Naive thymus-derived CD8-positive, alpha-beta T cell (primary cell): ENCODE measurements around the gene CAGE1. TPM values are rescaled to one million over a fixed set of nuclear protein-coding genes. Genes with fewer than 3 reads are reported as not detected.
"Not testable (repeated sequence)": the region's sequence is repeated elsewhere in the genome, so short reads cannot be mapped to it uniquely, and the experiment has no call there.

Experiments used
- ATAC-seq, 2 donors: fragments of 150-1000 bp; cut with Tn5 transposase in 1 of 2; sonication (Bioruptor Pico), chemical (Tn5 transposase) in 1 of 2; 1 replicate in 1 of 2; 2 replicates in 1 of 2; pipeline ENCODE4 v1.10.0; 2021; ENCODE audit warnings: mild to moderate bottlenecking in 2 of 2, moderate library complexity in 2 of 2
- POLR2A ChIA-PET: fragments of 350-600 bp; sonication (Branson Sonifier 250); formaldehyde crosslinking; loops from one replicate; lab custom pipeline; 2021; ENCODE audit warnings: antibody characterized with exemption; lab: Charles Lee
- DNase-seq, 10 donors: peaks; one replicate each; pipeline versions ENCODE4 v3.0.0 to v3.0.0-alpha.2; 2020 to 2022
- H3K27ac Mint-ChIP-seq, 10 donors: one replicate each; pipeline ENCODE4 v1.8.0; 2020 to 2022; ENCODE audit warnings: mild to moderate bottlenecking in 10 of 10, mixed read lengths in 10 of 10, moderate library complexity in 4 of 10, inconsistent platforms in 1 of 10
- H3K27me3 Mint-ChIP-seq, 5 donors: one replicate each; pipeline ENCODE4 v1.8.0; 2021 to 2022; ENCODE audit warnings: mixed read lengths in 5 of 5
- H3K36me3 Mint-ChIP-seq, 3 donors: one replicate each; pipeline ENCODE4 v1.8.0; 2020 to 2022; ENCODE audit warnings: mixed read lengths in 3 of 3, mild to moderate bottlenecking in 2 of 3, inconsistent platforms in 1 of 3
- H3K4me1 Mint-ChIP-seq, 4 donors: one replicate each; pipeline ENCODE4 v1.8.0; 2021 to 2022; ENCODE audit warnings: mixed read lengths in 4 of 4
- H3K4me3 Mint-ChIP-seq, 10 donors: one replicate each; pipeline ENCODE4 v1.8.0; 2020 to 2022; ENCODE audit warnings: mild to moderate bottlenecking in 10 of 10, mixed read lengths in 10 of 10, moderate library complexity in 6 of 10, inconsistent platforms in 1 of 10
- H3K9me3 Mint-ChIP-seq, 9 donors: one replicate each; pipeline ENCODE4 v1.8.0; 2020 to 2022; ENCODE audit warnings: mixed read lengths in 9 of 9, mild to moderate bottlenecking in 3 of 9, inconsistent platforms in 1 of 9, moderate library complexity in 1 of 9
- polyA plus RNA-seq, 3 donors: library from polyadenylated mRNA; unstranded; fragments of 300-500 nt; fragmentation: Illumina TruSeq; gene quantifications; one replicate each; pipeline ENCODE4 v1.2.3, GENCODE V29; 2021
- total RNA-seq, 8 experiments: library from RNA in 2 of 8; stranded (reverse) in 2 of 8; gene quantifications; one replicate each; pipeline ENCODE4 v1.2.3 and lab custom pipeline; 2021 to 2026

The CAGE1 gene
- total and polyA plus RNA-seq, 5 experiments from 2014 or later = 0.16 to 0.63 TPM; not detected in 3

DNA sequence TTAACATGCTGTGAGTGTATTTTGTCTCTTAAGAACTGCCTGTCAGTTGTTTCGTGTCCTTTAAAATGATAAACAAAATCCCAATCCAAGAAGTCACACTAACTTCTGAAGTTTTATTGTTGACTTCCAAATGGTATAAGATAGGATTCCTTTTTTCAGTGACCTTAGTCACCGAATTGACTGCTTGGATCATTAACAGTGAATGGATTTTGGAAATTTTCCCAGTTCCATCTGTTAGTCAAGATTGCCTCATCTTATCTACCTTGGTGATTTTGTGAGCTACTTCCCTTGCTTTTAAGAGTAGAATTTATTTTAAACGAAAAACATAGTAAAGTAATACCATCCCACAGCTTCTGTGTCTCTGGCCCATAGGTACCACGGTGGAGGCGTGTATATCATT, 15.0 kb upstream of the CAGE1 start:
- H3K27ac Mint-ChIP-seq = peak overlapping the region in 1 of 10 donors; percentile 2
- ATAC-seq = no peak
- peaks cover 8 to 96% (median 43%) of the 10 kb centered on the region in 3 donors for H3K36me3 Mint-ChIP-seq
- H3K27me3 Mint-ChIP-seq = no peaks in the 10 kb centered on the region
- DNase-seq = no peak
- no peak overlapping the region for H3K4me3 Mint-ChIP-seq
- H3K4me1 Mint-ChIP-seq = no peaks in the 10 kb centered on the region
- POLR2A ChIA-PET = no interaction called here
- H3K9me3 Mint-ChIP-seq = no peaks in the 10 kb centered on the region

DNA sequence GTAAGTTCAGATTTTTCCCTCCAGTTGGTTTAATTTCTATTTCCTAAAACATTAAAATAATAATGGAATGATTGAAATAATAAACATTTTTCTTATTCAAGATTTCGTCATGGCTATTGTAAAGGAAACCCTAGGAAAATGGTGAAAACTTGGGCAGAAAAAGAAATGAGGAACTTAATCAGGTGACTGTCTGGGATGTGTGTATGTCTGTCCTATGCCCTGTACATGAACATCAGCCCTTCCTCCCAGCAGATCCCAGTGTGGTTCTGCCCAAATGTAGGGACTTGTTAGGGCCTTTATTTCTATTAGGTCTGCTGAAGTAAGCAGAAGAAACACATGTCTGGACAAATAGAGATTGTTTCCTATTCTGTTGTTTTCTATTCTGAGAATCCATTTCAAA, 13.2 kb upstream of the CAGE1 start:
- no peak overlapping the region for H3K4me3 Mint-ChIP-seq
- no peaks in the 10 kb centered on the region for H3K27me3 Mint-ChIP-seq
- POLR2A ChIA-PET = no interaction called here
- peak overlapping the region in 1 of 10 donors; percentile 61 for H3K27ac Mint-ChIP-seq
- ATAC-seq (no peak), DNase-seq (no peak)
- H3K9me3 Mint-ChIP-seq = no peaks in the 10 kb centered on the region
- H3K4me1 Mint-ChIP-seq = peaks cover 0 to 2% (median under 1%) of the 10 kb centered on the region in 4 donors
- H3K36me3 Mint-ChIP-seq = peaks cover 8 to 98% (median 43%) of the 10 kb centered on the region in 3 donors

DNA sequence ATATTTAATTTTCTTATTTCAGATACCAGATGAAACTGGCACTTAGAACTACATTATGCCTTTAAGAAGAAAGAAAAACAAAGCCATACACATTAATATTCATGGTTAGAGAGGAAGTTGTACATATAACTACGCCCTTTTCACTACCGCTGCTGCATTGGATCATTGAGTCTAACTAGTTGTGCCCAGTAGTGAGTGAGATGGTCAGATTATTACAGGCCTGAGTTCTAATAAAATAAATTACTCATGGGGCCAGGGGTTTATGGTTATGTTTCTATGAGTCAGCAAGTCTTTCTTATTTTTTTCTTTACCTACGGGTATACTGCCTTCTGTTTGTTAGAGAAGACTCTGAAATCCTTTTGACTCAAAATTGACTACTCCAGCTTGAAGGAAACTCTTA, 11.5 kb upstream of the CAGE1 start:
- POLR2A ChIA-PET = no interaction called here

DNA sequence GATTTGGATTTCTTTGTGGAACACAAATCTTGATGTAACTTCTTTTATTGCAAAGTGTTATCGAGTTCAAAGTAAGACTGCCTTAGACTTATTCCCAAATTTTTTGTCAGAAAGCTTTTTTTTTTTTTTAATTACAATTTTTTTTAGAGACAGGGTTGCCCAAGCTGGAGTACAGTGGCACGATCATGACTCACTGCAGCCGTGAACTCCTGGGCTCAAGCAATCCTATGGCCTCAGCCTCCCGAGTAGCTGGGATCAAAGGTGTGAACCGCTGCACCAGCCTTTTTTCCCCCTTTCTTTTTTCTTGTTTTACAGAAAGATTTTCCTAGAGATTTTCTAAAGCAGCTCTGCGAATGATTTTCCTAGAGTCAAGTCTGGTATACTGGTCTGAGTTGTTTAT, 2.9 kb upstream of the CAGE1 start:
- Mint-ChIP-seq H3K4me1 (peaks cover 26 to 52% (median 50%) of the 10 kb centered on the region in 4 donors), H3K9me3 (no peaks in the 10 kb centered on the region), H3K4me3 (peak overlapping the region in 1 of 10 donors; percentile 63), H3K27me3 (no peaks in the 10 kb centered on the region), H3K27ac (peak overlapping the region in 1 of 10 donors; percentile 50), H3K36me3 (peaks cover 0 to 49% (median 11%) of the 10 kb centered on the region in 3 donors)
- no peak for DNase-seq
- POLR2A ChIA-PET = interaction anchor here (3.4 kb wide), 1 partner anchor 81 kb away, joined by 16 read pairs; no protein-coding TSS in a partner anchor
- no peak for ATAC-seq

More for the DNA sequence above, 11.5 kb upstream of the CAGE1 start:
- H3K4me3 Mint-ChIP-seq = no peak overlapping the region
- DNase-seq (no peak), ATAC-seq (no peak)
- H3K36me3 Mint-ChIP-seq = peaks cover 8 to 93% (median 36%) of the 10 kb centered on the region in 3 donors
- H3K27me3 Mint-ChIP-seq = no peaks in the 10 kb centered on the region
- no peaks in the 10 kb centered on the region for H3K9me3 Mint-ChIP-seq
- H3K4me1 Mint-ChIP-seq = peaks cover 0 to 2% (median under 1%) of the 10 kb centered on the region in 4 donors
- H3K27ac Mint-ChIP-seq = peak overlapping the region in 1 of 10 donors; percentile 8

DNA sequence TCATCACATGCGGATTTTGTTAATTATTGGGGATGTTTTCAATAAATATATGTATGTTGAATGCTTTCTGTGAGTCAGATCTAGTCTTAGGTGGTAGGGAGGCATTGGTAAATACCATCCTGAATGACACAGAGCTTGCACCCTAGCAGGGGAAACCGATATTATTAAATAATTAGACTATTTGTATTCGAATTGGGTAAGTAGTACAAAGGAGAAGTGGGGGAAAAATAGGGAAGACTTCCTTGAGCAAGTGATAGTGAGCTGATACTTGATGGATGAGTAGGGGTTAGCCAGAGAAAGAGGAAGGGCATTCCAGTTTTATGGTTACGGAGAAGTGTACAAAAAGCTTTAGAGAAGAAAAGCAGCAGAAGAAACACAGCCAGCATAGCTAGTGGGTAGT, 1.6 kb upstream of the CAGE1 start:
- Mint-ChIP-seq H3K27ac (peak overlapping the region in 8 of 10 donors; percentile 10 to 100 (median 99)), H3K27me3 (no peaks in the 10 kb centered on the region), H3K4me1 (peaks cover 26 to 52% (median 50%) of the 10 kb centered on the region in 4 donors), H3K4me3 (peak overlapping the region in 9 of 10 donors; percentile 83 to 98 (median 96)), H3K36me3 (peaks cover 0 to 40% (median 11%) of the 10 kb centered on the region in 3 donors), H3K9me3 (no peaks in the 10 kb centered on the region)
- DNase-seq (no peak), ATAC-seq (no peak)
- POLR2A ChIA-PET = interaction anchor here (1.3 to 3.4 kb wide), 2 partner anchors 9 to 80 kb away, joined by 3 to 16 read pairs; no protein-coding TSS in a partner anchor

DNA sequence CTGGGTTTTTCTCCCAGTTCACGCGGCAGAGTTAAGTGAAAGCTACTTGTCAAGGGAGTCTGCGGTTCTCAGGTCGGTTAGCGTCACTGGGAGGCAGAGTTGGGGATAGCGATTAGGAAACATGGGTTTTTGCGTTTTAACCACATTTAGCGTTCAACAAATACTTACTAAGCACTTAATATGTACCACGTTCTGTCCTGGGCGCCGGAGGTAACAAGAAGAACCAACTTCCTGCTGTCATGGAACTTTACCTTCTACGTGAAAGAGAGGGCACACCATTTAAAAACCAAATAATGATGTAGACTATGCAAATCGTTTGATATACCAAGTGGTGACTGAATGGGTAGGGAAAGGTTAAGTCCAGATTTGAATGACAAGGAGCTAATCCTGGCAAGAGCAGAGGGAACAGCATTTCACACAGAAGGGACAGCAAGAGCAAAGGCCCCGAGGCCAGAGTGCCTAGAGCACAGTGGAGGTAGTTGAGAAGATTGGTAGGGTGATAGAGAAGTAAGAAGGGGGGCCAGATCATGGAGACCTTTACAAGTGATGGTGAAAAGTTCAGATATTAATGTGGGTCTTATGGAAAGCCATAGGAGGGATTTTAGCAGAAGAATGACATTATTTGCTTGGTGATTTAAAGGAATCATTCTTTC, 810 bp upstream of the CAGE1 start:
- Mint-ChIP-seq H3K27ac (peak overlapping the region; percentile 94 to 100 (median 99)), H3K4me1 (peaks cover 26 to 52% (median 50%) of the 10 kb centered on the region in 4 donors), H3K36me3 (peaks cover 0 to 32% (median 6%) of the 10 kb centered on the region in 3 donors), H3K4me3 (peak overlapping the region; percentile 83 to 98 (median 96)), H3K27me3 (no peaks in the 10 kb centered on the region), H3K9me3 (no peaks in the 10 kb centered on the region)
- POLR2A ChIA-PET = interaction anchor here (1.3 to 3.4 kb wide), 4 partner anchors 10 to 200 kb away, joined by 3 to 16 read pairs (median 10); partner anchors contain the start of genes SNRNP48 and SSR1
- no peak for DNase-seq
- peak; percentile 7 to 10 for ATAC-seq

DNA sequence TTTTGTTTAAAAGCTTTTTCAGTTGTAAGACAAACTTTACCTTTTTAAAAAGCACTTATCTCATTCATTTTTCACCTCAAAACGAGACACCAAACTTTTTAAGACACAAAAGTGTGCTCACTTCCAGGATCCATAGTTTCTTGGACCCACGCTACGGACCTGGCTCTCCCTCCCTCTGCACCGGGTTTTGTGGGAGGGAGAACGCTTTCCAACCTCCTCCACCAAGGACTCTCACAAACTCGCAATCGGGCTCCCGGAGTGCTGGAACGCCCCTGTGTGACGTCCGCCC, 436 bp downstream of the CAGE1 start:
- Mint-ChIP-seq H3K27ac (peak overlapping the region; percentile 94 to 100 (median 99)), H3K9me3 (no peaks in the 10 kb centered on the region), H3K4me1 (peaks cover 26 to 52% (median 49%) of the 10 kb centered on the region in 4 donors), H3K4me3 (peak overlapping the region; percentile 83 to 98 (median 96)), H3K27me3 (no peaks in the 10 kb centered on the region), H3K36me3 (peaks cover 0 to 20% (median 2%) of the 10 kb centered on the region in 3 donors)
- DNase-seq (no peak), ATAC-seq (no peak)
- POLR2A ChIA-PET = interaction anchor here (0.5 to 3.4 kb wide), 5 partner anchors 60 to 730 kb away, joined by 3 to 16 read pairs (median 8); partner anchors contain the start of genes SNRNP48 and SSR1

DNA sequence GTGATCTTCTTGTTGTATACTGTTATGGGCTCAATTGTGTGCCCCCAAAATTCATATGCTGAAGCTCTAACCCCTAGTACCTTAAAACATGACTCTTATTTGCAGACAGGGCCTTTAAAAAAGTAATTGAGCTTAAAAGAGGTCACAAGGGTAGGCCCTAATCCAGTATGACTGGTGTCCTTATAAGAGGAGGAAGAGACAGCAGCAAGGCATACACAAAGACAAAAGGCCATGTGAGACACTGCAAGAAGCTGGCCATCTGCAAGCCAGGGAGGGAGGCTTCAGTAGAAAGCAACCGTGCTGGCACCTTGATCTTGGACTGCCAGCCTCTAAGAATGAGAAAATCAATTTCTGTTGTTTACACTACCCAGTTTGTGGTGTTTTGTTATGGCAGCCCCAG, 8.4 kb downstream of the CAGE1 start:
- DNase-seq (no peak), ATAC-seq (no peak)
- Mint-ChIP-seq H3K4me3 (no peak overlapping the region), H3K9me3 (no peaks in the 10 kb centered on the region), H3K27me3 (peaks cover 1 to 9% (median 6%) of the 10 kb centered on the region in 5 donors), H3K36me3 (no peaks in the 10 kb centered on the region), H3K4me1 (peaks cover 0 to 3% (median 0%) of the 10 kb centered on the region in 4 donors), H3K27ac (no peak overlapping the region)
- POLR2A ChIA-PET = no interaction called here

DNA sequence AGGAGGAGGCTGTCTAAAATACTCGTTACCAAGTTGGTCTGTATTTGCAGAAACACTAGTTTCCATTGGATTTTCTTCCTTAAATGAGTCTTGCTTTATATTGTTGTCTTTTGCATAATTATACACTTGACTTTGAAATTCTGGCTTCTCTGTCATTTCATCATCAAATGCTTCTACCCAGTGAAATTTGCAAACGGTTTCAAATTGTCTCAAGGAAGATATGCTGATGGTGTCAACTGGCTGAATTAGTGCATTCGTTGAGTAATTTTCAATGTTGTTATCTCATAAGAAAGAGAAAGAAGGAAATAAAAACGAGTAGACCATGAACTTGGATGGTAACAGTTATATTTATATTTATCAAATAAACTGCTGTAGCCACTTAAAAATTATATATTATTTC, 10.8 kb downstream of the CAGE1 start:
- H3K36me3 Mint-ChIP-seq = no peaks in the 10 kb centered on the region
- H3K27ac Mint-ChIP-seq = no peak overlapping the region
- POLR2A ChIA-PET = no interaction called here
- peaks cover 1 to 9% (median 5%) of the 10 kb centered on the region in 5 donors for H3K27me3 Mint-ChIP-seq
- no peaks in the 10 kb centered on the region for H3K9me3 Mint-ChIP-seq
- DNase-seq = no peak
- H3K4me1 Mint-ChIP-seq = peaks cover 0 to 5% (median 3%) of the 10 kb centered on the region in 4 donors
- ATAC-seq = no peak
- no peak overlapping the region for H3K4me3 Mint-ChIP-seq

DNA sequence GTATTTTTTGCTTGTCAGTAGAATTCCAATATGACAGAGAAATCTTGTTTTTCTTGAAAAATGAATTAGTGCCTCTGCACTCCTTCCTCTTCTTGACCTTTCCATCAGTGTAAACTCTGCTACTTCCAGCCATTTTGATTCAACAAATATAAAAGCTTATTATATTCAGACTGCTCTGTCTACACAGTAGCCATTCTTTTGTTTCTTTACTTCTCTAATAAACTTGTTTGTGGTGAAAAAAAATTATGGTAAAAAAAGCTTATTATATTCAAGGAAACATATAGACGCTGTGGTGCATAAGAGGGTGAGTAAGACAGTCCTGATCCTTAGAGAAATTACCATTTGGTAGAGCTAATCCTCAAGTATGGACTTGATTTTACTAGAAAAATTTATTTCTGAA, 11.6 kb downstream of the CAGE1 start:
- POLR2A ChIA-PET = interaction anchor here (0.6 kb wide), 2 partner anchors 18 to 262 kb away, joined by 3 to 6 read pairs; no protein-coding TSS in a partner anchor
- Mint-ChIP-seq H3K9me3 (no peaks in the 10 kb centered on the region), H3K36me3 (no peaks in the 10 kb centered on the region), H3K27me3 (peaks cover 1 to 9% (median 5%) of the 10 kb centered on the region in 5 donors), H3K4me3 (no peak overlapping the region), H3K27ac (no peak overlapping the region), H3K4me1 (peaks cover 0 to 5% (median 4%) of the 10 kb centered on the region in 4 donors)
- DNase-seq (no peak), ATAC-seq (no peak)

DNA sequence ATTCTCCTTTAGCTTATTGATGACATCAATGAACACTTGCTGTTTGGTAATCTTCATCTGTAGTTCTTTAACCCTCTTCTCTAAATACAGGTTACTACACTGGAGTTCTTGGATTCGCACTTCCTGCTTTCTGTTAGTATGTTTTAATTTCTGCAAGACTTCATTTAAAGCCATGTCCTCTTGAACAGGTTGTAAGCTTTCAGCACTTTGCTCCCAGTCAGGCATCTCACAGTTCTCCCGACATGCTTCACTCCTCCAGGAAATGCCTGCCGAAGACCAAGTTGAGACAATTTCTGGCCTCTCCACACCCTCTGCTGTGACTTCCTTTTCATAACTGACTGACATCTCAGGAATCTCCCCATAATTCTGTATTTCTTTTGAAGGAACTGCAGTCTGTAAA, 15.8 kb downstream of the CAGE1 start:
- Mint-ChIP-seq H3K4me3 (no peak overlapping the region), H3K9me3 (no peaks in the 10 kb centered on the region), H3K27me3 (peaks cover 1 to 9% (median 5%) of the 10 kb centered on the region in 5 donors), H3K36me3 (no peaks in the 10 kb centered on the region), H3K27ac (no peak overlapping the region), H3K4me1 (peaks cover 0 to 5% (median 4%) of the 10 kb centered on the region in 4 donors)
- DNase-seq (no peak), ATAC-seq (no peak)
- POLR2A ChIA-PET = no interaction called here

DNA sequence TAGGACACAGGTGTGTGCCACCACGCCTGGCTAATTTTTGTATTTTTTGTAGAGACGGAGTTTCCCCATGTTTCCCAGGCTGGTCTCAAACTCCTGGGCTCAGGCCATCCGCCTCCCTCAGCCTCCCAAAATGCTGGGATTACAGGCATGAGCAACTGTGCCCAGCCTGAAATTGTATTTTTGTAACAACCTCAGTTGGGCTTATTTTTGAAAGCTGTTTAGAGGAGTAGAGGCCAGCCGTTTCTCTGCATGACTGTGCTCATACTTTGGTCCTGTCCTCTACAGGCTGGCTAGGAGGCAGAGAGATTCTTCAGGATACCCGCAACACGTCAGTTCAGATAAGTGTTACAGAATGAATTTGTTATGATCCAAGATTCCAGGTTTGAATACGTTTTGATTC, 22.1 kb downstream of the CAGE1 start:
- Mint-ChIP-seq H3K9me3 (no peaks in the 10 kb centered on the region), H3K4me1 (no peaks in the 10 kb centered on the region), H3K27me3 (peaks cover 0 to 6% (median 0%) of the 10 kb centered on the region in 5 donors), H3K27ac (no peak overlapping the region), H3K4me3 (no peak overlapping the region), H3K36me3 (no peaks in the 10 kb centered on the region)
- ATAC-seq (no peak), DNase-seq (no peak)
- POLR2A ChIA-PET = no interaction called here

DNA sequence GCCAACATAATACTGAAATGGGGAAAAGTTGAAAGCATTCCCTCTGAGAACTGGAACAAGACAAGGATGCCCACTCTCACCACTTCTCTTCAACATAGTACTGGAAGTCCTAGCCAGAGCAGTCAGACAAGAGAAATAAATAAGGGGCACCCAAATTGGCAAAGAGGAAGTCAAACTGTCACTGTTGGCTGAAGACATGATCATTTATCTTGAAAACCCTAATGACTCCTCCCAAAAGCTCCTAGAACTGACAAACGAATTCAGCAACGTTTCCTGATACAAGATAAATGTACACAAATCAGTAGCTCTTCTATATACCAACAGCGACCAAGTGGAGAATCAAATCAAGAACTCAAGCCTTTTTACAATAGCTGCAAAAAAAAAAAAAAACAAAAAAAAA, 37.6 kb downstream of the CAGE1 start:
- H3K27ac Mint-ChIP-seq, ATAC-seq, DNase-seq, H3K9me3 Mint-ChIP-seq, H3K36me3 Mint-ChIP-seq, H3K4me3 Mint-ChIP-seq, H3K27me3 Mint-ChIP-seq: not testable (repeated sequence)
- POLR2A ChIA-PET = interaction anchor here (0.6 kb wide), 1 partner anchor 1157 kb away, joined by 4 read pairs; no protein-coding TSS in a partner anchor
- peaks cover 8 to 12% (median 10%) of the 10 kb centered on the region in 4 donors for H3K4me1 Mint-ChIP-seq
